SK-N-SH (cell line): ENCODE measurements around the gene NLGN1. TPM values are rescaled to one million over a fixed set of nuclear protein-coding genes. Genes with fewer than 3 reads are reported as not detected.

Experiments
- CTCF ChIA-PET: fragments of 300-600, 350-600 bp; formaldehyde crosslinking; extraction: SDS; loops from one replicate; lab custom pipeline; 2021; lab: Yijun Ruan, JAX
- POLR2A ChIA-PET: fragments of 350-600 bp; sonication (Branson Sonifier 250); formaldehyde crosslinking; extraction: SDS; loops from one replicate; lab custom pipeline; 2020; ENCODE audit warnings: antibody characterized with exemption, inconsistent platforms; lab: Yijun Ruan, JAX
- DNase-seq: peaks from one replicate; pipeline ENCODE4 v3.0.0; 2012
- H2AFZ ChIP-seq: fragments of 200-600 bp; sonication (generic); 2 replicates; pipeline ENCODE4 v1.8.1; 2016; ENCODE audit warnings: antibody characterized with exemption, mild to moderate bottlenecking, low read depth
- H3F3A ChIP-seq: fragments of 200-600 bp; sonication (generic); replicated peaks from 2 replicates; pipeline ENCODE3; 2016; ENCODE audit warnings: antibody characterized with exemption, mild to moderate bottlenecking; ENCODE audit not compliant: insufficient read depth
- H3K27ac ChIP-seq, 2 experiments: fragments of 200-500 bp in 1 of 2; fragments of 200-600 bp in 1 of 2; sonication (Bioruptor generic) in 1 of 2; sonication (generic), shearing (Covaris generic) in 1 of 2; 2 replicates each; pipeline versions ENCODE4 v1.5.1 to v1.6.1; 2014 to 2016; ENCODE audit warnings: low read depth in 2 of 2, inconsistent platforms in 1 of 2, low read length in 1 of 2, mild to moderate bottlenecking in 1 of 2, mixed read lengths in 1 of 2
- H3K27me3 ChIP-seq: fragments of 200-600 bp; sonication (generic), shearing (Covaris generic); 2 replicates; pipeline ENCODE4 v1.6.1; 2016; ENCODE audit warnings: mixed run types; ENCODE audit not compliant: insufficient read depth
- H3K36me3 ChIP-seq, 2 experiments: fragments of 200-500 bp in 1 of 2; fragments of 200-600 bp in 1 of 2; sonication (Bioruptor generic) in 1 of 2; sonication (generic) in 1 of 2; replicated peaks in 1 of 2; 2 replicates each; pipeline versions ENCODE3 to v1.5.1; 2014 to 2016; ENCODE audit warnings: low read length in 1 of 2, mild to moderate bottlenecking in 1 of 2; ENCODE audit not compliant: insufficient read depth in 2 of 2, control insufficient read depth in 1 of 2
- H3K4me1 ChIP-seq, 2 experiments: fragments of 200-500 bp in 1 of 2; fragments of 200-600 bp in 1 of 2; sonication (Bioruptor generic) in 1 of 2; sonication (generic), shearing (Covaris generic) in 1 of 2; 2 replicates each; pipeline versions ENCODE4 v1.5.1 to v1.6.1; 2014 to 2016; ENCODE audit warnings: low read depth in 1 of 2, low read length in 1 of 2, mixed run types in 1 of 2; ENCODE audit not compliant: insufficient read depth in 2 of 2, control insufficient read depth in 1 of 2
- H3K4me2 ChIP-seq: fragments of 200-600 bp; sonication (generic), shearing (Covaris generic); 2 replicates; pipeline ENCODE4 v1.6.1; 2017; ENCODE audit warnings: mixed run types
- H3K4me3 ChIP-seq, 2 experiments: fragments of 200-500 bp in 1 of 2; fragments of 200-600 bp in 1 of 2; sonication (Bioruptor generic) in 1 of 2; sonication (generic), shearing (Covaris generic) in 1 of 2; 2 replicates each; pipeline versions ENCODE4 v1.5.1 to v1.8.1; 2014 to 2016; ENCODE audit warnings: low read depth in 2 of 2, inconsistent platforms in 1 of 2, low read length in 1 of 2, mild to moderate bottlenecking in 1 of 2, mixed read lengths in 1 of 2, moderate library complexity in 1 of 2
- H3K79me2 ChIP-seq: fragments of 200-600 bp; sonication (generic); 2 replicates; pipeline ENCODE4 v1.8.1; 2017; ENCODE audit warnings: mild to moderate bottlenecking; ENCODE audit not compliant: insufficient read depth
- H3K9ac ChIP-seq: fragments of 200-600 bp; sonication (generic); 2 replicates; pipeline ENCODE4 v1.6.1; 2017; ENCODE audit warnings: mixed run types
- H3K9me2 ChIP-seq: fragments of 200-600 bp; sonication (generic); 2 replicates; pipeline ENCODE4 v1.6.1; 2017; ENCODE audit warnings: mixed run types
- H3K9me3 ChIP-seq: fragments of 200-600 bp; sonication (generic); 2 replicates; pipeline ENCODE4 v1.6.1; 2017; ENCODE audit warnings: mixed run types, mild to moderate bottlenecking, moderate library complexity
- H4K20me1 ChIP-seq: fragments of 200-600 bp; sonication (generic); 2 replicates; pipeline ENCODE4 v1.6.1; 2017; ENCODE audit warnings: mild to moderate bottlenecking, mixed run types; ENCODE audit not compliant: insufficient read depth
- CHD2 ChIP-seq: fragments of 150-350 bp; IDR thresholded peaks from 2 replicates; pipeline ENCODE4 v1.6.1; 2018; ENCODE audit warnings: low read length; ENCODE audit not compliant: partially characterized antibody
- FOXM1 ChIP-seq: IDR thresholded peaks from 2 replicates; pipeline ENCODE4 v1.4.0; 2012; ENCODE audit warnings: low read depth, mild to moderate bottlenecking
- GABPA ChIP-seq: IDR thresholded peaks from 2 replicates; pipeline ENCODE4 v1.4.0; 2012; ENCODE audit warnings: low read depth, mild to moderate bottlenecking
- GATA2 ChIP-seq: sonication (generic); formaldehyde crosslinking; IDR thresholded peaks from 2 replicates; pipeline ENCODE4 v1.5.0; 2020; ENCODE audit warnings: mild to moderate bottlenecking, missing genetic modification reagents
- IRF3 ChIP-seq: fragments of 150-350 bp; IDR thresholded peaks from 2 replicates; pipeline ENCODE4 v1.6.1; 2016; ENCODE audit warnings: mild to moderate bottlenecking, low read depth, low read length
- RFX5 ChIP-seq: IDR thresholded peaks from 2 replicates; pipeline ENCODE4 v1.6.1; 2012; ENCODE audit warnings: mild to moderate bottlenecking, improper control_type of control experiment, low read length
- SMC3 ChIP-seq: IDR thresholded peaks from 2 replicates; pipeline ENCODE4 v1.6.1; 2012; ENCODE audit warnings: low read depth, low read length, improper control_type of control experiment
- ZBTB33 ChIP-seq: IDR thresholded peaks from 2 replicates; pipeline ENCODE4 v1.4.0; 2012; ENCODE audit warnings: low read depth, borderline replicate concordance
- WGBS: methylation state at CpG from one replicate; pipeline ENCODE4 v1.1.6; 2017; ENCODE audit warnings: low lambda C conversion rate; 5-methylcytosine and 5-hydroxymethylcytosine counted together
- polyA plus RNA-seq, 3 experiments: library from polyadenylated mRNA; depleted of rRNA; stranded (reverse); fragments of >200 nt; gene quantifications; 2 replicates each; pipeline ENCODE4 v1.2.3, GENCODE V29; 2012

The NLGN1 gene
- polyA plus RNA-seq, 1 of the 3 experiments (the other 2 are of a cell fraction): 1.5 TPM

- 41% methylated on average over 2 of the region's 2 CpGs for WGBS
- H3K27ac ChIP-seq: no peak overlapping the region
- TF ChIP-seq RFX5 (no peak), IRF3 (no peak), FOXM1 (no peak), GABPA (no peak), CHD2 (no peak)
Measured at GRCh38 chr3:173639098-173639497, 241.6 kb downstream of the NLGN1 start.

GRCh38 chr3:173641696-173642095 lies 244.2 kb downstream of the NLGN1 start:
- no peak overlapping the region for H3K4me3 ChIP-seq
- WGBS: 96% methylated on average over 1 of the region's 1 CpG
- no peak overlapping the region for H3K4me2 ChIP-seq
- POLR2A ChIA-PET: interaction anchor here (0.8 kb wide), 1 partner anchor 30 kb away, joined by 3 read pairs; no protein-coding TSS in a partner anchor
- TF ChIP-seq ZBTB33 (no peak), SMC3 (no peak), GATA2 (CRISPR knock-in tag) (no peak), FOXM1 (no peak)
- TF ChIP-seq, all 33 proteins: peak for 0
- H3F3A ChIP-seq: no peaks in the 10 kb centered on the region
- no peaks in the 10 kb centered on the region for H3K4me1 ChIP-seq
- H3K79me2 ChIP-seq: no peaks in the 10 kb centered on the region
- H3K36me3 ChIP-seq: no peaks in the 10 kb centered on the region
- H3K27ac ChIP-seq: no peak overlapping the region
- no peaks in the 10 kb centered on the region for H3K9me2 ChIP-seq
- no peak overlapping the region for H3K9ac ChIP-seq
- CTCF ChIA-PET: no interaction called here
- no peaks in the 10 kb centered on the region for H3K27me3 ChIP-seq
- no peak for DNase-seq
- H4K20me1 ChIP-seq: no peaks in the 10 kb centered on the region
- no peak overlapping the region for H2AFZ ChIP-seq
- H3K9me3 ChIP-seq: no peaks in the 10 kb centered on the region

More at GRCh38 chr3:173639098-173639497, 241.6 kb downstream of the NLGN1 start:
- DNase-seq: no peak
- no peaks in the 10 kb centered on the region for H3K27me3 ChIP-seq
- H3F3A ChIP-seq: no peaks in the 10 kb centered on the region
- ChIA-PET POLR2A (no interaction called here), CTCF (no interaction called here)
- peaks cover 0 to 3% of the 10 kb centered on the region in 2 experiments for H3K36me3 ChIP-seq
- no peaks in the 10 kb centered on the region for H3K4me1 ChIP-seq
- H3K9me3 ChIP-seq: no peaks in the 10 kb centered on the region
- no peak overlapping the region for H2AFZ ChIP-seq
- no peaks in the 10 kb centered on the region for H3K79me2 ChIP-seq
- H3K9ac ChIP-seq: no peak overlapping the region
- H3K4me2 ChIP-seq: no peak overlapping the region
- H3K4me3 ChIP-seq: no peak overlapping the region
- no peaks in the 10 kb centered on the region for H3K9me2 ChIP-seq
- no peaks in the 10 kb centered on the region for H4K20me1 ChIP-seq
